ENCODE measurements around the gene OTX1.

GRCh38 chr2:63099032-63099431, 48.4 kb downstream of the OTX1 start:
- TF ChIP-seq CTCF (IDR thresholded peaks at IDR 0.05; ENCODE audit: low read length), result no peak
- TF ChIP-seq EZH2 (IDR thresholded peaks at IDR 0.05; ENCODE audit: borderline replicate concordance, low read length), result no peak

All from OCI-LY1 (cell line).